Nephron (organoid): ENCODE data around the gene SHH.
A peak's percentile ranks its signal among the peaks of the same experiment; 100 is the strongest.

Experiments
- H3K27ac Mint-ChIP-seq, 3 experiments: 2 replicates each; pipeline ENCODE4 v1.8.0; 2020; ENCODE audit warnings: mixed read lengths in 3 of 3, mild to moderate bottlenecking in 2 of 3, moderate library complexity in 1 of 3
- H3K27me3 Mint-ChIP-seq: 2 replicates; pipeline ENCODE4 v1.8.0; 2021; ENCODE audit warnings: low read depth, mild to moderate bottlenecking, moderate library complexity, mixed read lengths
- H3K36me3 Mint-ChIP-seq: 2 replicates; pipeline ENCODE4 v1.8.0; 2020; ENCODE audit warnings: low read depth, mixed read lengths
- H3K4me1 Mint-ChIP-seq: 2 replicates; pipeline ENCODE4 v1.8.0; 2020; ENCODE audit warnings: mixed read lengths
- H3K4me3 Mint-ChIP-seq, 3 experiments: 2 replicates each; pipeline ENCODE4 v1.8.0; 2020; ENCODE audit warnings: mild to moderate bottlenecking in 3 of 3, mixed read lengths in 3 of 3, moderate library complexity in 2 of 3
- H3K9me3 Mint-ChIP-seq: 2 replicates; pipeline ENCODE4 v1.8.0; 2020; ENCODE audit warnings: mixed read lengths
- CTCF ChIP-seq, 3 experiments: fragments of 200-600 bp; sonication (generic); IDR thresholded peaks; one replicate each; pipeline ENCODE4 v1.5.0; 2021; ENCODE audit warnings: antibody characterized with exemption in 3 of 3; ENCODE audit not compliant: unreplicated experiment in 3 of 3

Gene SHH

GRCh38 chr7:155811895-155812761, at the start of gene SHH:
TSS of gene SHH (minus strand) at chr7:155812463. CDS start at chr7:155812122, 341 bp downstream.
- Mint-ChIP-seq H3K36me3 (no peaks in the 10 kb centered on the region), H3K27me3 (peaks cover 94% of the 10 kb centered on the region), H3K4me3 (peak within 1 kb of the TSS; percentile 82 to 88 (median 87)), H3K27ac (no peak within 1 kb of the TSS), H3K4me1 (peaks cover 27% of the 10 kb centered on the region), H3K9me3 (no peaks in the 10 kb centered on the region)
- no peak for TF ChIP-seq CTCF (IDR thresholded peaks at IDR 0.05; ENCODE audit: unreplicated experiment in 3 of 3)

- H3K27me3 Mint-ChIP-seq = peaks cover 9% of the 10 kb centered on the region
- peaks cover 5% of the 10 kb centered on the region for H3K4me1 Mint-ChIP-seq
- no peaks in the 10 kb centered on the region for H3K9me3 Mint-ChIP-seq
- TF ChIP-seq CTCF (IDR thresholded peaks at IDR 0.05; ENCODE audit: unreplicated experiment in 3 of 3) = no peak
- no peak overlapping the region for H3K4me3 Mint-ChIP-seq
- H3K27ac Mint-ChIP-seq = no peak overlapping the region
- H3K36me3 Mint-ChIP-seq = no peaks in the 10 kb centered on the region
Observed at GRCh38 chr7:155861480-155861868, 49.2 kb upstream of the SHH start.

GRCh38 chr7:155860840-155861479, 48.7 kb upstream of the SHH start:
- Mint-ChIP-seq H3K36me3 (no peaks in the 10 kb centered on the region), H3K4me1 (peaks cover 5% of the 10 kb centered on the region), H3K4me3 (no peak overlapping the region), H3K27ac (no peak overlapping the region), H3K9me3 (no peaks in the 10 kb centered on the region), H3K27me3 (peaks cover 9% of the 10 kb centered on the region)
- TF ChIP-seq CTCF (IDR thresholded peaks at IDR 0.05; ENCODE audit: unreplicated experiment in 3 of 3) = no peak

GRCh38 chr7:155860461-155860839, 48.2 kb upstream of the SHH start:
- no peak overlapping the region for H3K27ac Mint-ChIP-seq

GRCh38 chr7:155858521-155859061, 46.3 kb upstream of the SHH start:
- H3K27me3 Mint-ChIP-seq = peaks cover 5% of the 10 kb centered on the region

More at GRCh38 chr7:155860461-155860839, 48.2 kb upstream of the SHH start:
- Mint-ChIP-seq H3K9me3 (no peaks in the 10 kb centered on the region), H3K4me3 (no peak overlapping the region), H3K4me1 (peaks cover 5% of the 10 kb centered on the region), H3K27me3 (peaks cover 9% of the 10 kb centered on the region), H3K36me3 (no peaks in the 10 kb centered on the region)
- no peak for TF ChIP-seq CTCF (IDR thresholded peaks at IDR 0.05; ENCODE audit: unreplicated experiment in 3 of 3)

More at GRCh38 chr7:155858521-155859061, 46.3 kb upstream of the SHH start:
- Mint-ChIP-seq H3K27ac (no peak overlapping the region), H3K4me1 (peaks cover 5% of the 10 kb centered on the region), H3K9me3 (peaks cover 4% of the 10 kb centered on the region), H3K36me3 (no peaks in the 10 kb centered on the region), H3K4me3 (no peak overlapping the region)
- no peak for TF ChIP-seq CTCF (IDR thresholded peaks at IDR 0.05; ENCODE audit: unreplicated experiment in 3 of 3)
